GM12878 (cell line): ENCODE results near the gene LUZP2. TPM values are rescaled to one million over a fixed set of nuclear protein-coding genes. Genes with fewer than 3 reads are reported as not detected.

Experiments
- ATAC-seq: fragments of 200-7000 bp; cut with Tn5 transposase; 3 replicates; pipeline ENCODE4 v1.9.1; 2020; ENCODE audit warnings: mild to moderate bottlenecking, moderate library complexity
- BruUV-seq: library from RNA; stranded (reverse); fragments of 400-500 nt; replicated peaks from 2 replicates; lab custom pipeline; 2021; lab: Mats Ljungman, UMichigan
- CTCF ChIA-PET: fragments of 300-600 bp; sonication (Branson Sonifier 250); formaldehyde crosslinking; extraction: SDS; loops from one replicate; lab custom pipeline; 2021; ENCODE audit warnings: inconsistent platforms; lab: Yijun Ruan, JAX
- POLR2A ChIA-PET: fragments of 350-600 bp; formaldehyde crosslinking; extraction: SDS; loops from one replicate; lab custom pipeline; 2021; ENCODE audit warnings: inconsistent platforms; lab: Charles Lee
- RAD21 ChIA-PET: fragments of 300-600 bp; sonication (Branson Sonifier 250); formaldehyde crosslinking; loops from one replicate; lab custom pipeline; 2023; ENCODE audit warnings: antibody characterized with exemption; ENCODE audit not compliant: unreplicated experiment; lab: Charles Lee
- SMC1A ChIA-PET: fragments of 300-600 bp; sonication (Branson Sonifier 250); formaldehyde crosslinking; loops from one replicate; lab custom pipeline; 2023; ENCODE audit not compliant: unreplicated experiment, uncharacterized antibody; lab: Charles Lee
- DNase-seq: peaks from one replicate; pipeline ENCODE4 v3.0.0-alpha.2; 2011; ENCODE audit warnings: low read depth, low spot score
- FAIRE-seq: peaks from 3 replicates; lab custom pipeline; 2011; peaks lifted over from hg19 to GRCh38; lab: Jason Lieb, UNC
- H2AFZ ChIP-seq: 2 replicates; pipeline ENCODE4 v1.6.0; 2011; ENCODE audit warnings: low read depth, low read length, control low read depth; ENCODE audit not compliant: control insufficient read depth
- H3K27ac ChIP-seq: 2 replicates; pipeline ENCODE4 v1.5.1; 2011; ENCODE audit warnings: control low read depth; ENCODE audit not compliant: control insufficient read depth, insufficient read depth
- H3K27me3 ChIP-seq, 2 experiments: replicated peaks in 1 of 2; 2 replicates each; pipeline versions ENCODE4 v1.6.0 to v1.6.1; 2011; ENCODE audit warnings: low read length in 1 of 2; ENCODE audit not compliant: control insufficient read depth in 2 of 2, insufficient read depth in 2 of 2
- H3K36me3 ChIP-seq, 2 experiments: 2 replicates each; pipeline ENCODE4 v1.5.1; 2011; ENCODE audit warnings: low read length in 1 of 2; ENCODE audit not compliant: control insufficient read depth in 2 of 2, insufficient read depth in 2 of 2
- H3K4me1 ChIP-seq: 2 replicates; pipeline ENCODE4 v1.6.1; 2011; ENCODE audit warnings: mild to moderate bottlenecking, low read length, moderate library complexity, mixed read lengths; ENCODE audit not compliant: control insufficient read depth, insufficient read depth
- H3K4me2 ChIP-seq: 2 replicates; pipeline ENCODE4 v1.6.0; 2011; ENCODE audit warnings: control low read depth; ENCODE audit not compliant: control insufficient read depth, insufficient read depth
- H3K4me3 ChIP-seq: fragments of 200-600 bp; sonication (generic); 2 replicates; pipeline ENCODE4 v1.5.1; 2016
- H3K79me2 ChIP-seq: 2 replicates; pipeline ENCODE4 v1.6.0; 2011; ENCODE audit warnings: low read length; ENCODE audit not compliant: control insufficient read depth, insufficient read depth
- H3K9ac ChIP-seq: 2 replicates; pipeline ENCODE4 v1.8.0; 2011; ENCODE audit warnings: low read length, control low read depth, mixed read lengths; ENCODE audit not compliant: control insufficient read depth, insufficient read depth
- H3K9me3 ChIP-seq: replicated peaks from 3 replicates; pipeline ENCODE4 v1.5.1; 2011; ENCODE audit warnings: mild to moderate bottlenecking, low read length; ENCODE audit not compliant: control insufficient read depth, insufficient read depth
- H4K20me1 ChIP-seq: 2 replicates; pipeline ENCODE4 v1.6.0; 2011; ENCODE audit not compliant: control insufficient read depth, insufficient read depth
- BMI1 ChIP-seq: fragments of 450-650 bp; IDR thresholded peaks from 2 replicates; pipeline ENCODE4 v1.6.1; 2016; ENCODE audit warnings: mild to moderate bottlenecking, moderate library complexity, borderline replicate concordance
- IRF4 ChIP-seq: IDR thresholded peaks from 2 replicates; pipeline ENCODE4 v1.6.1; 2011; ENCODE audit warnings: low read depth, low read length
- MEF2A ChIP-seq: IDR thresholded peaks from 2 replicates; pipeline ENCODE4 v1.6.1; 2011; ENCODE audit warnings: low read depth, mild to moderate bottlenecking, low read length, moderate library complexity; ENCODE audit not compliant: insufficient read depth
- MYB ChIP-seq: fragments of 150-350 bp; IDR thresholded peaks from 2 replicates; pipeline ENCODE4 v1.6.1; 2014; ENCODE audit warnings: mild to moderate bottlenecking, low read depth, low read length, borderline replicate concordance
- RELA ChIP-seq: fragments of 450-650 bp; IDR thresholded peaks from 2 replicates; pipeline ENCODE4 v1.8.0; 2014; ENCODE audit warnings: borderline replicate concordance; ENCODE audit not compliant: partially characterized antibody
- SUZ12 ChIP-seq: fragments of 200-600 bp; sonication (generic); IDR thresholded peaks from one replicate; pipeline ENCODE4 v1.6.1; 2018; ENCODE audit warnings: antibody characterized with exemption, mild to moderate bottlenecking; ENCODE audit not compliant: unreplicated experiment
- TARDBP ChIP-seq: IDR thresholded peaks from 2 replicates; pipeline ENCODE4 v1.6.1; 2016; ENCODE audit warnings: borderline replicate concordance
- TBL1XR1 ChIP-seq: IDR thresholded peaks from 2 replicates; pipeline ENCODE4 v1.6.1; 2012; ENCODE audit warnings: low read depth, low read length, improper control_type of control experiment
- WGBS: methylation state at CpG from one replicate; pipeline ENCODE4 v1.1.6; 2016; ENCODE audit warnings: low lambda C conversion rate; ENCODE audit not compliant: insufficient replicate concordance, insufficient coverage; ENCODE audit errors: missing lambda C conversion rate; 5-methylcytosine and 5-hydroxymethylcytosine counted together
- in situ Hi-C: fragments of 300-500 bp; cut with MboI; formaldehyde crosslinking; loops from 9 replicates; pipeline ENCODE4 v1.14.3; 2018; ENCODE audit warnings: mixed read lengths
- intact Hi-C: fragments of 100-400 bp; cut with micrococcal nuclease; formaldehyde crosslinking; loops from one replicate; pipeline ENCODE4 v1.14.2; 2022; ENCODE audit not compliant: unreplicated experiment
- polyA plus RNA-seq, 11 experiments: library from polyadenylated mRNA; depleted of rRNA in 4 of 11; unstranded in 6 of 11; stranded (reverse) in 5 of 11; fragments of >200 nt; fragmentation: Nextera tagmentation in 4 of 11; fragmentation: Illumina TruSeq in 1 of 11; extraction: Ambion mirVana in 4 of 11; extraction: Trizol in 1 of 11; gene quantifications; 1 replicate in 1 of 11; 2 replicates in 10 of 11; pipeline versions ENCODE4 v1.2.1 to v1.2.3, GENCODE V29; 2011 to 2016; ENCODE audit warnings: inconsistent platforms in 2 of 11, missing spikeins in 2 of 11, low read depth in 1 of 11
- total RNA-seq, 4 experiments: library from RNA; depleted of rRNA in 3 of 4; stranded (reverse); fragments of >200 nt in 3 of 4; fragmentation: Illumina TruSeq in 1 of 4; extraction: Trizol in 1 of 4; gene quantifications; 2 replicates each; pipeline versions ENCODE4 v1.2.1 to v1.2.3, GENCODE V29; 2013 to 2021
- TF ChIP-seq, protein P1 (sequence below): IDR thresholded peaks from 2 replicates; pipeline ENCODE4 v1.6.1; 2011; ENCODE audit warnings: low read depth, mild to moderate bottlenecking, low read length, moderate library complexity, borderline replicate concordance; ENCODE audit errors: extremely low read depth
- TF ChIP-seq, protein P2 (sequence below): fragments of 450-650 bp; IDR thresholded peaks from 2 replicates; pipeline ENCODE4 v1.6.1; 2017; ENCODE audit warnings: mild to moderate bottlenecking, moderate library complexity

LUZP2 gene
- total and polyA plus RNA-seq, 10 of the 15 experiments (the other 5 are each of a cell fraction or from before 2014, with no cell fraction given): not detected

DNA sequence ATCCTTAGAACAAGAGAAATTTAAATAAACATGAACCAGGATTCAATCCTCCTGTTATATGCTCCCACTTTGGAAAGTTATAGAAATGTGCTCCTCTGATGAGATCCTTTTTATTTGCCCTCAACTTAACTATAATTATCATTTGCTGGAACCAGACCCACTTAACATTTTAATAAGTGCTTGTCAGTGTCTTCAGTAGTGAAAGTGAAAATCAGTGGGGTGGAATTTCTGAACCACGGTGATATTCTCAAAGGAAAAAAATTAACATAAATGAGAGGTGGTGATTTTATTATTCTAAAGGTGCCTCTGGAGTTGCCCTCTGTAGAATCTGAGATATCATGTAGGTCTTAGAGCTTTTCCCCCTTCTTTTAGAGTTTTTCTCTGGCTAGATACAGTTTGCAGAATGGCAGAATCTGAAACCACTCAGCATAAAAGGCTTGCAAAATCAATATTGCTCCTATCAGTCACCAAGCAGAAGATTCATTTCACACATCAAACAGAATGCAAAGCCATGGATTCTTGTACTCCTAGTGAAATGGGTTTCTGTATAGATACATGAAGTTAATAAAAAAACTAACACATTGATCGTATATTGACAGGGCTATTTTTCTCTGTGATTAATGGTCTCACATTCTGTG, 213.2 kb downstream of the LUZP2 start:
- ATAC-seq (no peak), DNase-seq (no peak), FAIRE-seq (no peak)
- Histone ChIP-seq H3K36me3 (no peaks in the 10 kb centered on the region), H3K27ac (no peak overlapping the region), H3K79me2 (no peaks in the 10 kb centered on the region), H3K27me3 (no peaks in the 10 kb centered on the region), H3K9me3 (no peaks in the 10 kb centered on the region), H3K9ac (no peak overlapping the region), H3K4me1 (no peaks in the 10 kb centered on the region), H2AFZ (no peak overlapping the region), H4K20me1 (no peaks in the 10 kb centered on the region), H3K4me3 (no peak overlapping the region), H3K4me2 (no peak overlapping the region)
- TF ChIP-seq MYB (no peak), TARDBP (no peak), RELA (no peak), TBL1XR1 (no peak), IRF4 (no peak), MEF2A (no peak), BMI1 (no peak), SUZ12 (no peak)
- TF ChIP-seq, protein P1, sequence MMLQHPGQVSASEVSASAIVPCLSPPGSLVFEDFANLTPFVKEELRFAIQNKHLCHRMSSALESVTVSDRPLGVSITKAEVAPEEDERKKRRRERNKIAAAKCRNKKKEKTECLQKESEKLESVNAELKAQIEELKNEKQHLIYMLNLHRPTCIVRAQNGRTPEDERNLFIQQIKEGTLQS: no peak
- TF ChIP-seq, protein P2, sequence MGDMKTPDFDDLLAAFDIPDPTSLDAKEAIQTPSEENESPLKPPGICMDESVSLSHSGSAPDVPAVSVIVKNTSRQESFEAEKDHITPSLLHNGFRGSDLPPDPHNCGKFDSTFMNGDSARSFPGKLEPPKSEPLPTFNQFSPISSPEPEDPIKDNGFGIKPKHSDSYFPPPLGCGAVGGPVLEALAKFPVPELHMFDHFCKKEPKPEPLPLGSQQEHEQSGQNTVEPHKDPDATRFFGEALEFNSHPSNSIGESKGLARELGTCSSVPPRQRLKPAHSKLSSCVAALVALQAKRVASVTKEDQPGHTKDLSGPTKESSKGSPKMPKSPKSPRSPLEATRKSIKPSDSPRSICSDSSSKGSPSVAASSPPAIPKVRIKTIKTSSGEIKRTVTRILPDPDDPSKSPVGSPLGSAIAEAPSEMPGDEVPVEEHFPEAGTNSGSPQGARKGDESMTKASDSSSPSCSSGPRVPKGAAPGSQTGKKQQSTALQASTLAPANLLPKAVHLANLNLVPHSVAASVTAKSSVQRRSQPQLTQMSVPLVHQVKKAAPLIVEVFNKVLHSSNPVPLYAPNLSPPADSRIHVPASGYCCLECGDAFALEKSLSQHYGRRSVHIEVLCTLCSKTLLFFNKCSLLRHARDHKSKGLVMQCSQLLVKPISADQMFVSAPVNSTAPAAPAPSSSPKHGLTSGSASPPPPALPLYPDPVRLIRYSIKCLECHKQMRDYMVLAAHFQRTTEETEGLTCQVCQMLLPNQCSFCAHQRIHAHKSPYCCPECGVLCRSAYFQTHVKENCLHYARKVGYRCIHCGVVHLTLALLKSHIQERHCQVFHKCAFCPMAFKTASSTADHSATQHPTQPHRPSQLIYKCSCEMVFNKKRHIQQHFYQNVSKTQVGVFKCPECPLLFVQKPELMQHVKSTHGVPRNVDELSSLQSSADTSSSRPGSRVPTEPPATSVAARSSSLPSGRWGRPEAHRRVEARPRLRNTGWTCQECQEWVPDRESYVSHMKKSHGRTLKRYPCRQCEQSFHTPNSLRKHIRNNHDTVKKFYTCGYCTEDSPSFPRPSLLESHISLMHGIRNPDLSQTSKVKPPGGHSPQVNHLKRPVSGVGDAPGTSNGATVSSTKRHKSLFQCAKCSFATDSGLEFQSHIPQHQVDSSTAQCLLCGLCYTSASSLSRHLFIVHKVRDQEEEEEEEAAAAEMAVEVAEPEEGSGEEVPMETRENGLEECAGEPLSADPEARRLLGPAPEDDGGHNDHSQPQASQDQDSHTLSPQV: no peak
- ChIA-PET POLR2A (no interaction called here), SMC1A (no interaction called here), CTCF (no interaction called here), RAD21 (no interaction called here)
- 47% methylated on average over 2 of the region's 2 CpGs for WGBS
- BruUV-seq: no TSS peak
- in situ Hi-C loops (no loop called here), intact Hi-C loops (no loop called here)
